K562 (cell line): ENCODE measurements around the gene EPHA7. TPM values are rescaled to one million over a fixed set of nuclear protein-coding genes. Genes with fewer than 3 reads are reported as not detected.

Experiments
- ATAC-seq: fragments of 200-7000 bp; cut with Tn5 transposase; 3 replicates; pipeline ENCODE4 v1.9.1; 2020; ENCODE audit warnings: moderate library complexity
- BruUV-seq: library from RNA; stranded (reverse); fragments of 400-500 nt; replicated peaks from 2 replicates; lab custom pipeline; 2021; lab: Mats Ljungman, UMichigan
- CTCF ChIA-PET: fragments of 300-600 bp; formaldehyde crosslinking; extraction: SDS; loops from one replicate; lab custom pipeline; 2021; ENCODE audit warnings: low intra/inter-chr PET ratio; lab: Yijun Ruan, JAX
- POLR2A ChIA-PET: fragments of 300-600, 350-650 bp; sonication (Branson Sonifier 250); formaldehyde crosslinking; extraction: SDS; loops from one replicate; lab custom pipeline; 2021; ENCODE audit warnings: antibody characterized with exemption, inconsistent platforms; lab: Yijun Ruan, JAX
- DNase-seq, 4 experiments: peaks; one replicate each; pipeline versions ENCODE4 v3.0.0 to v3.0.0-alpha.2; 2011 to 2018; ENCODE audit warnings: low spot score in 3 of 4, mixed read lengths in 3 of 4; ENCODE audit errors: extremely low read depth in 1 of 4
- FAIRE-seq: peaks from 2 replicates; lab custom pipeline; 2011; peaks lifted over from hg19 to GRCh38; lab: Jason Lieb, UNC
- H2AFZ ChIP-seq: 2 replicates; pipeline ENCODE4 v1.6.0; 2011; ENCODE audit warnings: low read depth, low read length, control low read depth, inconsistent platforms
- H3K27ac ChIP-seq: fragments of 200-600 bp; 3 replicates; pipeline ENCODE4 v1.8.0; 2011; ENCODE audit warnings: low read depth, mild to moderate bottlenecking, control low read depth, inconsistent platforms, low read length, moderate library complexity, mixed read lengths; ENCODE audit errors: extremely low read depth
- H3K27me3 ChIP-seq, 2 experiments: fragments of 300-600 bp in 1 of 2; 2 replicates in 1 of 2; 3 replicates in 1 of 2; pipeline versions ENCODE4 v1.6.0 to v1.8.0; 2011; ENCODE audit warnings: inconsistent platforms in 2 of 2, low read length in 2 of 2, mild to moderate bottlenecking in 1 of 2, mixed read lengths in 1 of 2, moderate library complexity in 1 of 2; ENCODE audit not compliant: control insufficient read depth in 2 of 2, insufficient read depth in 2 of 2
- H3K36me3 ChIP-seq: fragments of 300-600 bp; 3 replicates; pipeline ENCODE4 v1.8.0; 2011; ENCODE audit warnings: mild to moderate bottlenecking, low read length, inconsistent platforms; ENCODE audit not compliant: control insufficient read depth, insufficient read depth
- H3K4me1 ChIP-seq, 2 experiments: fragments of 200-600 bp in 1 of 2; replicated peaks in 1 of 2; 2 replicates in 1 of 2; 3 replicates in 1 of 2; pipeline versions ENCODE4 v1.5.1 to v1.8.0; 2011; ENCODE audit warnings: inconsistent platforms in 2 of 2, low read length in 2 of 2, mild to moderate bottlenecking in 1 of 2, mixed read lengths in 1 of 2, moderate library complexity in 1 of 2; ENCODE audit not compliant: control insufficient read depth in 2 of 2, insufficient read depth in 2 of 2
- H3K4me2 ChIP-seq: 2 replicates; pipeline ENCODE4 v1.6.1; 2011; ENCODE audit warnings: low read length, control low read depth, inconsistent platforms, mixed read lengths; ENCODE audit not compliant: insufficient read depth
- H3K4me3 ChIP-seq: fragments of 200-600 bp; sonication (generic), shearing (Covaris generic); 2 replicates; pipeline ENCODE4 v1.5.1; 2016; ENCODE audit warnings: control low read depth, inconsistent platforms
- H3K79me2 ChIP-seq: fragments of 200-600 bp; 3 replicates; pipeline ENCODE4 v1.8.0; 2011; ENCODE audit warnings: low read length, inconsistent platforms; ENCODE audit not compliant: control insufficient read depth, insufficient read depth
- H3K9ac ChIP-seq, 2 experiments: 2 replicates each; pipeline versions ENCODE4 v1.6.0 to v1.6.1; 2011; ENCODE audit warnings: low read depth in 2 of 2, low read length in 2 of 2, control low read depth in 1 of 2, inconsistent platforms in 1 of 2, mild to moderate bottlenecking in 1 of 2, mixed read lengths in 1 of 2; ENCODE audit not compliant: insufficient read depth in 1 of 2
- H3K9me1 ChIP-seq: one replicate; pipeline ENCODE4 v1.6.0; 2011; ENCODE audit warnings: inconsistent platforms, mild to moderate bottlenecking, low read length, moderate library complexity; ENCODE audit not compliant: control insufficient read depth, insufficient read depth
- H3K9me3 ChIP-seq: replicated peaks from 2 replicates; pipeline ENCODE4 v1.5.1; 2011; ENCODE audit warnings: low read depth, low read length, inconsistent platforms; ENCODE audit not compliant: control insufficient read depth, insufficient read depth
- H4K20me1 ChIP-seq: replicated peaks from 2 replicates; pipeline ENCODE4 v1.6.1; 2011; ENCODE audit warnings: low read length, inconsistent platforms, mixed read lengths; ENCODE audit not compliant: control insufficient read depth, insufficient read depth
- AFF1 ChIP-seq, 2 experiments: fragments of 450-650 bp; IDR thresholded peaks; 2 replicates each; pipeline ENCODE4 v1.6.1; 2018; ENCODE audit warnings: mild to moderate bottlenecking in 2 of 2, low read depth in 1 of 2; ENCODE audit not compliant: partially characterized antibody in 2 of 2
- ATF7 ChIP-seq: fragments of 450-650 bp; IDR thresholded peaks from 2 replicates; pipeline ENCODE4 v1.7.1; 2014; ENCODE audit warnings: mild to moderate bottlenecking, moderate library complexity
- BRF1 ChIP-seq: IDR thresholded peaks from 3 replicates; pipeline ENCODE4 v1.6.1; 2011; ENCODE audit warnings: borderline replicate concordance, mild to moderate bottlenecking; ENCODE audit not compliant: insufficient read length; ENCODE audit errors: extremely low read depth
- EHMT2 ChIP-seq: fragments of 450-650 bp; IDR thresholded peaks from 2 replicates; pipeline ENCODE4 v1.6.1; 2018; ENCODE audit warnings: antibody characterized with exemption
- HDAC8 ChIP-seq: fragments of 450-650 bp; IDR thresholded peaks from 2 replicates; pipeline ENCODE4 v1.6.1; 2016; ENCODE audit warnings: mild to moderate bottlenecking, missing genetic modification characterization, moderate library complexity, missing compliant biosample characterization
- MCM2 ChIP-seq: fragments of 450-650 bp; IDR thresholded peaks from 2 replicates; pipeline ENCODE4 v1.6.1; 2017; ENCODE audit warnings: low read depth, mild to moderate bottlenecking
- NR1H2 ChIP-seq: sonication (generic); formaldehyde crosslinking; IDR thresholded peaks from 2 replicates; pipeline ENCODE4 v1.4.0; 2020; ENCODE audit warnings: mild to moderate bottlenecking, missing genetic modification reagents
- POLR3A ChIP-seq: IDR thresholded peaks from 2 replicates; pipeline ENCODE4 v1.6.1; 2011; ENCODE audit warnings: borderline replicate concordance, mild to moderate bottlenecking, moderate library complexity; ENCODE audit not compliant: insufficient read length, insufficient read depth; ENCODE audit errors: extremely low read depth
- TBP ChIP-seq: optimal IDR thresholded peaks from 2 replicates; pipeline ENCODE3; 2011; ENCODE audit warnings: low read depth, low read length, improper control_type of control experiment
- U2AF2 ChIP-seq: fragments of 200-400 bp; formaldehyde crosslinking; optimal IDR thresholded peaks from 2 replicates; pipeline ENCODE3; 2017; ENCODE audit warnings: low read depth, mild to moderate bottlenecking, low read length
- YBX1 ChIP-seq: fragments of 450-650 bp; IDR thresholded peaks from 2 replicates; pipeline ENCODE4 v1.7.1; 2016; ENCODE audit warnings: mild to moderate bottlenecking
- ZBTB2 ChIP-seq: fragments of 450-650 bp; IDR thresholded peaks from 2 replicates; pipeline ENCODE4 v1.6.1; 2016; ENCODE audit warnings: antibody characterized with exemption
- ZNF143 ChIP-seq: sonication (generic); formaldehyde crosslinking; IDR thresholded peaks from 2 replicates; pipeline ENCODE4 v1.9.0; 2022; ENCODE audit warnings: mild to moderate bottlenecking, missing genetic modification reagents
- ZNF589 ChIP-seq: fragments of 200-800 bp; sonication (Bioruptor generic); IDR thresholded peaks from 2 replicates; pipeline ENCODE4 v1.6.1; 2016; ENCODE audit warnings: low read depth, missing genetic modification characterization, missing compliant biosample characterization
- ZNF780A ChIP-seq: fragments of 250-450 bp; sonication (Bioruptor Pico); IDR thresholded peaks from 2 replicates; pipeline ENCODE4 v1.5.0; 2021; ENCODE audit warnings: mild to moderate bottlenecking
- ZSCAN32 ChIP-seq: fragments of 450-650 bp; formaldehyde crosslinking; IDR thresholded peaks from 2 replicates; pipeline ENCODE4 v1.4.0; 2020; ENCODE audit warnings: mild to moderate bottlenecking, moderate library complexity
- WGBS: fragments of 100-300 bp; shearing (Covaris generic); methylation state at CpG from one replicate; pipeline ENCODE4 v1.1.6; 2016; ENCODE audit warnings: low coverage, mixed read lengths; ENCODE audit not compliant: insufficient coverage; ENCODE audit errors: missing lambda C conversion rate; 5-methylcytosine and 5-hydroxymethylcytosine counted together
- in situ Hi-C: fragments of 300-500 bp; cut with MboI; formaldehyde crosslinking; loops from 4 replicates; pipeline ENCODE4 v1.15.0; 2018; ENCODE audit warnings: inconsistent platforms, mixed read lengths
- intact Hi-C: fragments of 100-400 bp; cut with micrococcal nuclease; formaldehyde crosslinking; loops from 2 replicates; pipeline ENCODE4 v1.14.2; 2022
- polyA plus RNA-seq, 8 experiments: library from polyadenylated mRNA; depleted of rRNA in 4 of 8; stranded (reverse) in 5 of 8; unstranded in 3 of 8; fragments of >200 nt; fragmentation: Nextera tagmentation in 2 of 8; fragmentation: Illumina TruSeq in 1 of 8; extraction: Ambion mirVana in 2 of 8; extraction: Trizol in 1 of 8; gene quantifications; 2 replicates each; pipeline versions ENCODE4 v1.2.1 to v1.2.3, GENCODE V29; 2011 to 2014; ENCODE audit warnings: inconsistent platforms in 1 of 8, missing spikeins in 1 of 8
- total RNA-seq, 7 experiments: library from RNA; depleted of rRNA in 6 of 7; stranded (reverse); fragments of >200 nt in 6 of 7; fragmentation: Illumina TruSeq in 2 of 7; extraction: Trizol in 2 of 7; gene quantifications; 2 replicates each; pipeline versions ENCODE4 v1.2.1 to v1.2.3, GENCODE V29; 2011 to 2021; ENCODE audit warnings: low replicate concordance in 1 of 7

EPHA7 gene
- total and polyA plus RNA-seq, 9 of the 15 experiments (the other 6 are each of a cell fraction or from before 2014, with no cell fraction given) = not detected

- intact Hi-C loops = no loop called here
- no peak overlapping the region for H3K9ac ChIP-seq
- in situ Hi-C loops = no loop called here
- H3K36me3 ChIP-seq = no peaks in the 10 kb centered on the region
- H3K4me2 ChIP-seq = no peak overlapping the region
- H2AFZ ChIP-seq = no peak overlapping the region
- ATAC-seq (no peak), DNase-seq (no peak), FAIRE-seq (no peak)
- no peaks in the 10 kb centered on the region for H3K79me2 ChIP-seq
- no peaks in the 10 kb centered on the region for H3K9me3 ChIP-seq
- H3K4me3 ChIP-seq = no peak overlapping the region
- BruUV-seq = no TSS peak
- WGBS = 0% methylated on average over 2 of the region's 2 CpGs
- H3K9me1 ChIP-seq = no peaks in the 10 kb centered on the region
- H3K27me3 ChIP-seq = no peaks in the 10 kb centered on the region
- no peak overlapping the region for H3K27ac ChIP-seq
- no peaks in the 10 kb centered on the region for H4K20me1 ChIP-seq
- ChIA-PET CTCF (no interaction called here), POLR2A (no interaction called here)
- no peak for TF ChIP-seq ZNF143 (CRISPR knock-in tag)
- TF ChIP-seq ATF7 = no peak
- TF ChIP-seq NR1H2 (CRISPR knock-in tag) = no peak
- TF ChIP-seq HDAC8 (tag) = no peak
- no peak for TF ChIP-seq TBP
- TF ChIP-seq POLR3A = no peak
- TF ChIP-seq U2AF2 = no peak
- TF ChIP-seq ZBTB2 = no peak
- TF ChIP-seq ZNF780A = no peak
- TF ChIP-seq MCM2 = no peak
- TF ChIP-seq YBX1 = no peak
- TF ChIP-seq ZSCAN32 (CRISPR knock-in tag) = no peak
- no peak for TF ChIP-seq BRF1
- no peak for TF ChIP-seq ZNF589 (CRISPR knock-in tag)
- TF ChIP-seq EHMT2 = no peak
- no peak for TF ChIP-seq AFF1 (IDR thresholded peaks at IDR 0.05; ENCODE audit: low read depth in 1 of 2, partially characterized antibody in 2 of 2)
- no peaks in the 10 kb centered on the region for H3K4me1 ChIP-seq
Measured at GRCh38 chr6:93193868-93194267, 225.5 kb downstream of the EPHA7 start.
